Measurements from ENCODE around the gene NFYB. TPM values are rescaled to one million over a fixed set of nuclear protein-coding genes. Genes with fewer than 3 reads are reported as not detected.
"Not testable (repeated sequence)": the region's sequence is repeated elsewhere in the genome, so short reads cannot be mapped to it uniquely, and the experiment has no call there.

NFYB gene
- polyA plus RNA-seq, 1 donor from 2014 or later: 33.3 TPM

GRCh38 chr12:104168596-104168995, 30.6 kb upstream of the NFYB start:
- H3K4me1 Mint-ChIP-seq: no peaks in the 10 kb centered on the region
- peak overlapping the region in 1 of 4 donors; percentile 52 for H3K4me3 Mint-ChIP-seq
- H3K27me3 Mint-ChIP-seq: peaks cover 3% of the 10 kb centered on the region
- H3K9me3 Mint-ChIP-seq: peaks cover 0 to 3% (median 0%) of the 10 kb centered on the region in 3 donors
- H3K36me3 Mint-ChIP-seq: no peaks in the 10 kb centered on the region
- no peak overlapping the region for H3K27ac Mint-ChIP-seq

DNA sequence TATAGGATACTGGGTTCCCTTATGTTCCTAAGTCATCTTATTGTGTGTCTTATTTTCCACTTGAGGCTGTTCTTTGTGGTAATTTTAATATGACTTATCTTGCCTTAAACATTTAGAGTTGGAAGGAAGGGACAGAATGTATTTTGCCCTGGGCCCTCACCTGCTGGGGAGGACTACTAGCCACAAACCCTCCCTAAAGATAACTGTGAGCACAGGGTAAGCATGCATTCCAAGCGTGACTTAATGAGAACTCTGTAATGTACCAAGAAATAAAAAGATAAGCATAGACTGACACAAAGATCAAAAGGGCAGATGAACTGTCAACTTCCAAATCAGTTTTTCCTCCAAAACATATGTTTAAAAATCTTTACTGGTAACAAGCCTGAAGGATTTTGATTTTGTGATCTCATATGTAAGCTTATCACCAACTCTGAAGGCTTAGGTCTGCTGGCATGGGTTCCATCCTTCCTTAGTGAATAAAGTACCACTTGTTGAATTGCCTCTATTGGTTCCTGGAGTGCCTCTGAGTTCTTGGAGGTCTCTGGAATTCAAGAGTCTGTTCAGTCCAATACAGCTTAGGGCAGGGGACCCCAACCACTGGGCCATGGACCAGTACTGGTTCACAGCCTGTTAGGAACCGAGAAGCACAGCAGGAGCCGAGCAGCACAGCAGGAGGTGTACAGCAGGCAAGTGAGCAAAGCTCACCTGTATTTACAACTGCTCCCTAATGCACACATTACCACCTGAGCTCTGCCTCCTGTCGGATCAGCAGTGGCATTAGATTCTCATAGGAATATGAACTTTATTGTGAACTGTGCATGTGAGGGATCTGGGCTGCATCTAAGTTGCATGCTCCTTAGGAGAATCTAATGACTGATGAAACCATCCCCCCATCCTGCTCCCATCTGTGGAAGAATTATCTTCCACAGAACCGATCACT, 29.8 kb upstream of the NFYB start:
- Mint-ChIP-seq H3K27me3 (peaks cover 6% of the 10 kb centered on the region), H3K36me3 (no peaks in the 10 kb centered on the region), H3K4me3 (no peak overlapping the region), H3K9me3 (peaks cover 0 to 3% (median 0%) of the 10 kb centered on the region in 3 donors), H3K4me1 (no peaks in the 10 kb centered on the region), H3K27ac (no peak overlapping the region)

GRCh38 chr12:104166465-104166864, 28.5 kb upstream of the NFYB start:
- Mint-ChIP-seq H3K4me3 (no peak overlapping the region), H3K27me3 (peaks cover 6% of the 10 kb centered on the region), H3K9me3 (peaks cover 0 to 3% (median 0%) of the 10 kb centered on the region in 3 donors), H3K4me1 (no peaks in the 10 kb centered on the region), H3K27ac (no peak overlapping the region), H3K36me3 (no peaks in the 10 kb centered on the region)

DNA sequence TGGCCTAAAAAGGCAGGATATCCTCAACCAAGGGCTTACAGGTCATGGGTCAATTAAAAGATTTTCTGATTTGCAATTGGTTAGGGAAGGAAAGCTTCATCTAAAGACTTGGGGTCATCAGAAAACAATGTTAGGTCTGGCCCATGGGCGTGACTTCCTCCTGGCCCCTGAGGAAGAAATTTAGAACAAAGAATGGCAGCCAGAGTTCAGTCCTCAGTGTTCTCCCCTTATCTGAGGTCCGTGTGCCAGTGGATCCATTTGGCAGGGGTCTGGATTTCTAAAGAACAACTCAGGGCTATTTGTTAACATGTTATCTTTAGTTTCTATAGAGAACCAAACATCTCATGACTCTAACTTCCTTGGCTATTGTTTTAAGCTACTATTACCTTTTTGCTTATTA, 27.8 kb upstream of the NFYB start:
- H3K36me3 Mint-ChIP-seq: no peaks in the 10 kb centered on the region
- no peak overlapping the region for H3K4me3 Mint-ChIP-seq
- no peaks in the 10 kb centered on the region for H3K4me1 Mint-ChIP-seq
- H3K9me3 Mint-ChIP-seq: peaks cover 0 to 3% (median 0%) of the 10 kb centered on the region in 3 donors
- H3K27me3 Mint-ChIP-seq: peaks cover 6% of the 10 kb centered on the region
- no peak overlapping the region for H3K27ac Mint-ChIP-seq

DNA sequence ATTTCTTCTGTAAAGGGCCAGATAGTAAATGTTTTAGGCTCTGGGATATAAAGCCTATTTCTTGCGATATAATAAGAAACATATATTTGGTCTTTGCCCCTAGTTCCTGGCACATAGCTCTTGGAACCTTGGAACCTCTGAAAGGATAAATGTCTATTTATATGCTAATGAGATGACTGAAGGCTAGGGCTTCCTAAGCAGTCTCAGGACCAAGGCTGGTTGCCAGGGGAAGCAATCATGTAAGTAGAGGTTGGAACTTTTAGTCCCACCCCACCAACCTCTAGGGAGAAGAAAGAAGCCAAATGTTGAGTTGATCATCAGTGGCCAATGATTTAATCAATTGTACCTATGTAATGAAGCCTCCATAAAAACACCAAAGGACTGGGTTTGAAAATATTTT, 26.6 kb upstream of the NFYB start:
- Mint-ChIP-seq H3K27ac (no peak overlapping the region), H3K36me3 (no peaks in the 10 kb centered on the region), H3K4me1 (no peaks in the 10 kb centered on the region), H3K27me3 (peaks cover 6% of the 10 kb centered on the region), H3K9me3 (no peaks in the 10 kb centered on the region), H3K4me3 (no peak overlapping the region)

DNA sequence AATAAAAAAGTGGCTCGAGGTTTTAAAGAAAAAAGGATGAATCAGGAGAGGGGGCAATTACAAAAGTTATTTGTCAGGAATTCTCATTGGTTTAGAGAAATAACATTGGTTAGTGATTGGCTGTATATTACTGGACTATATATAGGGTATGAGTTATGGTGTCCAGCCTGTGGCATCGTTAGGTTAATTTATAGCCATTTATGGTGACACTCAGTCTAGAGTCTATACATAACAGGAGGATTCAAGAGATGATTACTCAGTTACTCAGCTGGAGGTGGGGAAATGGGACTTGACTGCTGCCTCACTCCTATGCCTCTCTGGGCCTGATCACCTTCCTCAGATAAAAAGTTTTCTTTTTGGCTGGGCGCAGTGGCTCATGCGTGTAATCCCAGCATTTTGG, 25.6 kb upstream of the NFYB start:
- no peaks in the 10 kb centered on the region for H3K4me1 Mint-ChIP-seq

GRCh38 chr12:104163028-104163427, 25.0 kb upstream of the NFYB start:
- H3K4me1 Mint-ChIP-seq, H3K4me3 Mint-ChIP-seq, H3K27me3 Mint-ChIP-seq, H3K27ac Mint-ChIP-seq, H3K9me3 Mint-ChIP-seq, H3K36me3 Mint-ChIP-seq: not testable (repeated sequence)

More for the DNA sequence above, 25.6 kb upstream of the NFYB start:
- H3K4me3 Mint-ChIP-seq: no peak overlapping the region
- peaks cover 6% of the 10 kb centered on the region for H3K27me3 Mint-ChIP-seq
- H3K27ac Mint-ChIP-seq: no peak overlapping the region
- H3K36me3 Mint-ChIP-seq: no peaks in the 10 kb centered on the region
- no peaks in the 10 kb centered on the region for H3K9me3 Mint-ChIP-seq

DNA sequence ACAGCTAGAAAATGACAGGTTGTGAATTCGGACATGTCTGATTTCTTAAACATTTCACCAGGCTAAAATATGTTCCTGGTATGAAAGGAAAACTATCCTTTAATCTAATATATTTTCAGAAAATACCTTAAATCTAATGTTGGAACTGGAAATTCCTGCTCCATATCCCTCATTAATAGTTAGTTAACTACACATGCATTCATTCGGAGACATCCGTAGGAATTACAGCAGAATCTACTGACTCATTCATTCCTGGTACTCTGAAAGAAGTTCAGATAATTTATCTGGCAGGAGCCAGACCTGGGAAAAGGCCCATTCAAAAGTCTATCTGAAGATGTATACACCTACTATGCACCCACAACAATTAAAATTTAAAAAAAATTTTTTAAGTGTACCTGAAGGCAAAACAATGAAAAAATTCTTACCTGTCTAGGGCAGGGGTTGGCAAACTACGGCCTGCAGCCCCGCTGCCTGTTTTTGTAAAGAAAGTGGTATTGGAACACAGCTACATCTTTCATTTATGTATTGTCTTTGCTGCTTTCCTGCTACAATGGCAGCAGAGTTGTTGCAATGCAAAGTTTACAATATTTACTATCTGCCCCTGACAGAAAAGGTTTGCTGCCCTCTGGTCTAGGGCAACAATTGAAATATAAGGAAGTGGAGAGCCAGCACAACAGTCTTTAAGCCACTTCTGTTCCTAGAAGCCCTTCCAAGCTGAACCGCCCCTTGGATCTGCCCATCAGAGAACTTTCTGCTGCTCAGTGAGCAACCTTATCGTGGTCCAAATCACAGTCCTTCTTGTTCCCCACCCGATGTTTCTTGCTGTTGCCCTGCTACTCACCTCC, 17.9 kb upstream of the NFYB start:
- Mint-ChIP-seq H3K36me3 (no peaks in the 10 kb centered on the region), H3K27ac (no peak overlapping the region), H3K9me3 (no peaks in the 10 kb centered on the region), H3K4me1 (peaks cover 0 to 5% (median 3%) of the 10 kb centered on the region in 3 donors), H3K27me3 (no peaks in the 10 kb centered on the region), H3K4me3 (no peak overlapping the region)

- Mint-ChIP-seq H3K36me3 (no peaks in the 10 kb centered on the region), H3K4me3 (no peak overlapping the region), H3K27me3 (no peaks in the 10 kb centered on the region), H3K4me1 (peaks cover 0 to 5% (median 3%) of the 10 kb centered on the region in 3 donors), H3K27ac (no peak overlapping the region), H3K9me3 (no peaks in the 10 kb centered on the region)
These were observed 16.8 kb upstream of the NFYB start for GRCh38 chr12:104154806-104155205.

DNA sequence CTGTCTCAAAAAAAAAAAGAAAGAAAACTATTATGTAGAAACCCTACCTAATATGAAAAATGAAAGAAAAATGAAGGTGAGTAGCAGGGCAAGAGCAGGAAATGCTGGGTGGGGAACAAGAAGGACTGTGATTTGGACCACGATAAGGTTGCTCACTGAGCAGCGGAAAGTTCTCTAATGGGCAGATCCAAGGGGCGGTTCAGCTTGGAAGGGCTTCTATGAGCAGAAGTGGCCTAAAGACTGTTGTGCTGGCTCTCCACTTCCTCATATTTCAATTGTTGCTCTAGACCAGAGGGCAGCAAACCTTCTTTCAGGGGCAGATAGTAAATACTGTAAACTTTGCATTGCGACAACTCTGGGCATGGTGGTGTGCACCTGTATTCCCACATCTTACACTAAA, 16.3 kb upstream of the NFYB start:
- Mint-ChIP-seq H3K4me3 (peak overlapping the region in 1 of 4 donors; percentile 49), H3K27me3 (no peaks in the 10 kb centered on the region), H3K27ac (no peak overlapping the region), H3K36me3 (no peaks in the 10 kb centered on the region), H3K4me1 (peaks cover 0 to 5% (median 3%) of the 10 kb centered on the region in 3 donors), H3K9me3 (no peaks in the 10 kb centered on the region)

GRCh38 chr12:104152685-104153241, 14.8 kb upstream of the NFYB start:
- no peaks in the 10 kb centered on the region for H3K9me3 Mint-ChIP-seq
- peaks cover 0 to 5% (median 3%) of the 10 kb centered on the region in 3 donors for H3K4me1 Mint-ChIP-seq
- no peak overlapping the region for H3K4me3 Mint-ChIP-seq
- H3K27ac Mint-ChIP-seq: no peak overlapping the region
- H3K36me3 Mint-ChIP-seq: peaks cover 7% of the 10 kb centered on the region
- H3K27me3 Mint-ChIP-seq: peaks cover 4% of the 10 kb centered on the region

GRCh38 chr12:104150416-104150815, 12.4 kb upstream of the NFYB start:
- Mint-ChIP-seq H3K36me3 (peaks cover 7% of the 10 kb centered on the region), H3K4me3 (no peak overlapping the region), H3K4me1 (peaks cover 0 to 5% (median 3%) of the 10 kb centered on the region in 3 donors), H3K27me3 (peaks cover 4% of the 10 kb centered on the region), H3K9me3 (peaks cover 0 to 2% (median 0%) of the 10 kb centered on the region in 3 donors), H3K27ac (no peak overlapping the region)

GRCh38 chr12:104147346-104147745, 9.3 kb upstream of the NFYB start:
- Mint-ChIP-seq H3K4me1 (no peaks in the 10 kb centered on the region), H3K27me3 (peaks cover 9% of the 10 kb centered on the region), H3K4me3 (no peak overlapping the region), H3K36me3 (peaks cover 7% of the 10 kb centered on the region), H3K9me3 (peaks cover 0 to 2% (median 1%) of the 10 kb centered on the region in 3 donors), H3K27ac (no peak overlapping the region)

- H3K9me3 Mint-ChIP-seq: peaks cover 0 to 2% (median 1%) of the 10 kb centered on the region in 3 donors
- no peak overlapping the region for H3K27ac Mint-ChIP-seq
- H3K4me3 Mint-ChIP-seq: no peak overlapping the region
- peaks cover 5% of the 10 kb centered on the region for H3K36me3 Mint-ChIP-seq
- H3K4me1 Mint-ChIP-seq: no peaks in the 10 kb centered on the region
- peaks cover 9% of the 10 kb centered on the region for H3K27me3 Mint-ChIP-seq
These were observed 5.9 kb upstream of the NFYB start for GRCh38 chr12:104143918-104144317.

DNA sequence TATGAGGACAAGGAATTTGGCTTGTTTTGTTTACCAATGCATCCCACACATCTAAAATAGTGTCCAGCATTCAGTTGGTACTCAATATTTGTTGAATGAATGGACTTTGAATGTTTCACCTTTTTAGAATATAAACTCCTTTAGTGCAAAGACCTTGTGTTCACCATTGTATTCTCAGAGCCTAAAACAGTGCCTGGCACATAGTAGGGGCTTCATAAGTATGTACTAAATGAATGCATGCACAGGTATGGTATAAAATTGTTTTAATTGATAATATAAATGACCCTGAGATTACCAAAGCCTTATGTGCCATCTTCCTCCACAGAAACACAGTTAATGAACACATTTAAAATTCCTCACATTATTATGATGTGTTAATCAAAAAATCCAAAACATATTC, 5.0 kb upstream of the NFYB start:
- H3K4me1 Mint-ChIP-seq: no peaks in the 10 kb centered on the region
- H3K4me3 Mint-ChIP-seq: no peak overlapping the region
- H3K27ac Mint-ChIP-seq: no peak overlapping the region
- H3K27me3 Mint-ChIP-seq: peaks cover 5% of the 10 kb centered on the region
- peaks cover 0 to 2% (median 1%) of the 10 kb centered on the region in 3 donors for H3K9me3 Mint-ChIP-seq
- H3K36me3 Mint-ChIP-seq: peaks cover 1% of the 10 kb centered on the region

Measured in IgD-negative memory B cell (primary cell).